ENCODE results near the gene USP14.

The USP14 gene

GRCh38 chr18:255171-255570 is 96.8 kb downstream of the USP14 start:
- DNase-seq (ENCODE audit: low read depth): no peak
- no peak overlapping the region for H3K4me3 ChIP-seq (ENCODE audit: low read length)

GRCh38 chr18:260547-260946 is 102.2 kb downstream of the USP14 start:
- no peak for DNase-seq (ENCODE audit: low read depth)
- TF ChIP-seq CTCF (conservative IDR thresholded peaks at IDR 0.05; ENCODE audit: low read depth, low read length): no peak
- no peak overlapping the region for H3K4me3 ChIP-seq (ENCODE audit: low read length)

More at GRCh38 chr18:255171-255570, 96.8 kb downstream of the USP14 start:
- TF ChIP-seq CTCF (conservative IDR thresholded peaks at IDR 0.05; ENCODE audit: low read depth, low read length): no peak

GRCh38 chr18:261398-262073 is 103.2 kb downstream of the USP14 start:
- no peak for TF ChIP-seq CTCF (conservative IDR thresholded peaks at IDR 0.05; ENCODE audit: low read depth, low read length)
- DNase-seq (ENCODE audit: low read depth): no peak
- no peak overlapping the region for H3K4me3 ChIP-seq (ENCODE audit: low read length)
